Caco-2 (cell line): ENCODE results near the gene TNFRSF21. TPM values are rescaled to one million over a fixed set of nuclear protein-coding genes. Genes with fewer than 3 reads are reported as not detected.
"Not testable (repeated sequence)": the region's sequence is repeated elsewhere in the genome, so short reads cannot be mapped to it uniquely, and the experiment has no call there.

ENCODE experiments used
- BruUV-seq: library from RNA; stranded (reverse); fragments of 400-500 nt; replicated peaks from 2 replicates; lab custom pipeline; 2021; lab: Mats Ljungman, UMichigan
- CTCF ChIA-PET: fragments of 300-600 bp; sonication (Branson Sonifier 250); formaldehyde crosslinking; loops from one replicate; lab custom pipeline; 2022; ENCODE audit warnings: antibody characterized with exemption; lab: Charles Lee
- POLR2A ChIA-PET: fragments of 300-600 bp; sonication (Branson Sonifier 250); formaldehyde crosslinking; loops from one replicate; lab custom pipeline; 2022; ENCODE audit warnings: antibody characterized with exemption; lab: Charles Lee
- DNase-seq, 2 experiments: peaks; one replicate each; pipeline versions ENCODE4 v3.0.0 to v3.0.0-alpha.2; 2020 to 2022
- H3K27me3 ChIP-seq: replicated peaks from 2 replicates; pipeline ENCODE4 v1.6.0; 2011; ENCODE audit warnings: low read length; ENCODE audit not compliant: control insufficient read depth, insufficient read depth
- H3K36me3 ChIP-seq: 2 replicates; pipeline ENCODE4 v1.5.1; 2011; ENCODE audit warnings: low read length; ENCODE audit not compliant: control insufficient read depth, insufficient read depth
- H3K4me1 ChIP-seq: fragments of 250-450 bp; sonication (Bioruptor Pico); 2 replicates; pipeline ENCODE4 v1.5.1; 2020; ENCODE audit warnings: mild to moderate bottlenecking
- H3K4me3 ChIP-seq: 2 replicates; pipeline ENCODE4 v1.5.1; 2011; ENCODE audit warnings: low read depth, mild to moderate bottlenecking, control low read depth, low read length
- H3K9me3 ChIP-seq: fragments of 250-450 bp; sonication (Bioruptor Pico); 2 replicates; pipeline ENCODE4 v1.5.1; 2020; ENCODE audit warnings: mild to moderate bottlenecking, moderate library complexity
- H3K27ac Mint-ChIP-seq: one replicate; pipeline ENCODE4 v1.8.0; 2022; ENCODE audit warnings: mixed read lengths; ENCODE audit not compliant: unreplicated experiment
- H3K27me3 Mint-ChIP-seq: one replicate; pipeline ENCODE4 v1.8.0; 2022; ENCODE audit warnings: mixed read lengths; ENCODE audit not compliant: insufficient read depth, unreplicated experiment
- H3K36me3 Mint-ChIP-seq: one replicate; pipeline ENCODE4 v1.8.0; 2022; ENCODE audit warnings: mild to moderate bottlenecking, mixed read lengths; ENCODE audit not compliant: insufficient read depth, unreplicated experiment
- H3K4me1 Mint-ChIP-seq: one replicate; pipeline ENCODE4 v1.8.0; 2022; ENCODE audit warnings: low read depth, mixed read lengths; ENCODE audit not compliant: unreplicated experiment
- H3K4me3 Mint-ChIP-seq: one replicate; pipeline ENCODE4 v1.8.0; 2022; ENCODE audit warnings: mild to moderate bottlenecking, moderate library complexity, mixed read lengths; ENCODE audit not compliant: unreplicated experiment
- H3K9me3 Mint-ChIP-seq: one replicate; pipeline ENCODE4 v1.8.0; 2022; ENCODE audit warnings: mixed read lengths; ENCODE audit not compliant: unreplicated experiment
- CTCF ChIP-seq, 2 experiments: fragments of 200-600 bp in 1 of 2; IDR thresholded peaks; 1 replicate in 1 of 2; 2 replicates in 1 of 2; pipeline versions ENCODE4 v1.5.1 to v1.8.0; 2011 to 2022; ENCODE audit warnings: antibody characterized with exemption in 1 of 2, control low read depth in 1 of 2, inconsistent platforms in 1 of 2, low read depth in 1 of 2, low read length in 1 of 2, mild to moderate bottlenecking in 1 of 2, moderate library complexity in 1 of 2; ENCODE audit not compliant: insufficient read depth in 1 of 2, severe bottlenecking in 1 of 2, unreplicated experiment in 1 of 2
- intact Hi-C: fragments of 100-400 bp; cut with micrococcal nuclease; formaldehyde crosslinking; loops from one replicate; pipeline ENCODE4 v1.10.0; 2022; ENCODE audit not compliant: unreplicated experiment
- total RNA-seq: library from RNA; stranded (reverse); gene quantifications from 2 replicates; pipeline ENCODE4 v1.2.3, GENCODE V29; 2022

TNFRSF21 gene
- total RNA-seq, 1 experiment from 2014 or later = 60.8 TPM

GRCh38 chr6:47336334-47336733 is 26.6 kb upstream of the TNFRSF21 start:
- Mint-ChIP-seq H3K27me3 (no peaks in the 10 kb centered on the region), H3K9me3 (no peaks in the 10 kb centered on the region), H3K36me3 (no peaks in the 10 kb centered on the region), H3K4me3 (no peak overlapping the region), H3K4me1 (peaks cover 14% of the 10 kb centered on the region), H3K27ac (no peak overlapping the region)
- Histone ChIP-seq H3K36me3 (no peaks in the 10 kb centered on the region), H3K4me1 (no peaks in the 10 kb centered on the region), H3K27me3 (no peaks in the 10 kb centered on the region), H3K9me3 (no peaks in the 10 kb centered on the region), H3K4me3 (no peak overlapping the region)
- ChIA-PET CTCF (no interaction called here), POLR2A (no interaction called here)
- TF ChIP-seq CTCF (IDR thresholded peaks at IDR 0.05; ENCODE audit: insufficient read depth in 1 of 2, low read depth in 1 of 2, low read length in 1 of 2, severe bottlenecking in 1 of 2, unreplicated experiment in 1 of 2) = no peak
- BruUV-seq = no TSS peak
- intact Hi-C loops = no loop called here
- DNase-seq = no peak

- H3K36me3 ChIP-seq = no peaks in the 10 kb centered on the region
- H3K4me3 ChIP-seq = no peak overlapping the region
- Mint-ChIP-seq H3K4me3 (no peak overlapping the region), H3K27ac (no peak overlapping the region), H3K27me3 (no peaks in the 10 kb centered on the region), H3K9me3 (peaks cover 7% of the 10 kb centered on the region), H3K36me3 (no peaks in the 10 kb centered on the region), H3K4me1 (peaks cover 14% of the 10 kb centered on the region)
- no peaks in the 10 kb centered on the region for H3K9me3 ChIP-seq
- no peak for DNase-seq
- intact Hi-C loops = no loop called here
- H3K4me1 ChIP-seq = no peaks in the 10 kb centered on the region
- BruUV-seq = no TSS peak
- CTCF ChIA-PET = no interaction called here
- H3K27me3 ChIP-seq = no peaks in the 10 kb centered on the region
- no peak for TF ChIP-seq CTCF (IDR thresholded peaks at IDR 0.05; ENCODE audit: insufficient read depth in 1 of 2, low read depth in 1 of 2, low read length in 1 of 2, severe bottlenecking in 1 of 2, unreplicated experiment in 1 of 2)
- POLR2A ChIA-PET = no interaction called here
Measured at GRCh38 chr6:47335466-47335865, 25.8 kb upstream of the TNFRSF21 start.

GRCh38 chr6:47334334-47334733 is 24.6 kb upstream of the TNFRSF21 start:
- H3K4me1 Mint-ChIP-seq = peaks cover 13% of the 10 kb centered on the region
- no peak for TF ChIP-seq CTCF (IDR thresholded peaks at IDR 0.05; ENCODE audit: insufficient read depth in 1 of 2, low read depth in 1 of 2, low read length in 1 of 2, severe bottlenecking in 1 of 2, unreplicated experiment in 1 of 2)
- no TSS peak for BruUV-seq
- H3K27me3 Mint-ChIP-seq = no peaks in the 10 kb centered on the region
- DNase-seq = no peak
- Histone ChIP-seq H3K4me1 (no peaks in the 10 kb centered on the region), H3K36me3 (no peaks in the 10 kb centered on the region), H3K9me3 (no peaks in the 10 kb centered on the region), H3K4me3 (no peak overlapping the region), H3K27me3 (no peaks in the 10 kb centered on the region)
- intact Hi-C loops = no loop called here
- CTCF ChIA-PET = no interaction called here
- no peak overlapping the region for H3K4me3 Mint-ChIP-seq
- no peaks in the 10 kb centered on the region for H3K36me3 Mint-ChIP-seq
- POLR2A ChIA-PET = interaction anchor here (0.5 kb wide), 1 partner anchor 15 kb away, joined by 6 read pairs; no protein-coding TSS in a partner anchor
- H3K27ac Mint-ChIP-seq = no peak overlapping the region
- peaks cover 11% of the 10 kb centered on the region for H3K9me3 Mint-ChIP-seq

GRCh38 chr6:47328606-47329005 is 18.9 kb upstream of the TNFRSF21 start:
- H3K4me3 ChIP-seq, BruUV-seq, DNase-seq, CTCF ChIA-PET, H3K4me1 Mint-ChIP-seq, H3K27me3 ChIP-seq, H3K4me1 ChIP-seq, POLR2A ChIA-PET, H3K27me3 Mint-ChIP-seq, H3K27ac Mint-ChIP-seq, H3K9me3 ChIP-seq, H3K36me3 Mint-ChIP-seq, H3K36me3 ChIP-seq, H3K4me3 Mint-ChIP-seq, intact Hi-C loops: not testable (repeated sequence)
- H3K9me3 Mint-ChIP-seq = peaks cover 19% of the 10 kb centered on the region

- H3K4me3 ChIP-seq, H3K4me3 Mint-ChIP-seq, H3K9me3 ChIP-seq, H3K4me1 ChIP-seq, H3K27me3 Mint-ChIP-seq, H3K36me3 ChIP-seq, BruUV-seq, H3K27ac Mint-ChIP-seq, intact Hi-C loops, H3K36me3 Mint-ChIP-seq, POLR2A ChIA-PET, CTCF ChIA-PET, H3K27me3 ChIP-seq, H3K4me1 Mint-ChIP-seq, DNase-seq: not testable (repeated sequence)
- H3K9me3 Mint-ChIP-seq = peaks cover 19% of the 10 kb centered on the region
Measured at GRCh38 chr6:47328139-47328538, 18.4 kb upstream of the TNFRSF21 start.
